ENCODE results near the gene NEDD9.

DNA sequence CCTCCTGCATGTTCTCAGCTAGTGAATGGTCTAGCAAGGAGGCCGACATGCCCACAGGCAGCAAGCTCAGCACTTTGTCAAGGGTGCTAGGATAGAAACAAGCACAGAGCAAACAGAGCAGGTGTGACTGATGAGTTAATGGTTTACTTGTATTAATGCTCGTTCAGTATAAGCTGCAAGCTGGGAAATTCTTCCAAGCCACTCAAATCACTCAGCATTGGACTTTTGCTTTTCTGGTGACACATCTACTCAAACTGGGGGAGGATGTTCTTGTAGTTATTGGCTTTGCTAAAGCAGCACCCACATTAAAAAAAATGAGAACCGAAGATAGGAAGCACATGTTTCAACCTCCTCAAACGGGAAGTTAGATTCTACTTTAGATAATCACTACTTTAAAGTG is 43.1 kb upstream of the NEDD9 start:
- TF ChIP-seq POLR2A (IDR thresholded peaks at IDR 0.05), result no peak
- TF ChIP-seq, protein P1, sequence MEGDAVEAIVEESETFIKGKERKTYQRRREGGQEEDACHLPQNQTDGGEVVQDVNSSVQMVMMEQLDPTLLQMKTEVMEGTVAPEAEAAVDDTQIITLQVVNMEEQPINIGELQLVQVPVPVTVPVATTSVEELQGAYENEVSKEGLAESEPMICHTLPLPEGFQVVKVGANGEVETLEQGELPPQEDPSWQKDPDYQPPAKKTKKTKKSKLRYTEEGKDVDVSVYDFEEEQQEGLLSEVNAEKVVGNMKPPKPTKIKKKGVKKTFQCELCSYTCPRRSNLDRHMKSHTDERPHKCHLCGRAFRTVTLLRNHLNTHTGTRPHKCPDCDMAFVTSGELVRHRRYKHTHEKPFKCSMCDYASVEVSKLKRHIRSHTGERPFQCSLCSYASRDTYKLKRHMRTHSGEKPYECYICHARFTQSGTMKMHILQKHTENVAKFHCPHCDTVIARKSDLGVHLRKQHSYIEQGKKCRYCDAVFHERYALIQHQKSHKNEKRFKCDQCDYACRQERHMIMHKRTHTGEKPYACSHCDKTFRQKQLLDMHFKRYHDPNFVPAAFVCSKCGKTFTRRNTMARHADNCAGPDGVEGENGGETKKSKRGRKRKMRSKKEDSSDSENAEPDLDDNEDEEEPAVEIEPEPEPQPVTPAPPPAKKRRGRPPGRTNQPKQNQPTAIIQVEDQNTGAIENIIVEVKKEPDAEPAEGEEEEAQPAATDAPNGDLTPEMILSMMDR (IDR thresholded peaks at IDR 0.05), result no peak
- peak in 1 of 4 donors; percentile 81 for TF ChIP-seq EP300 (IDR thresholded peaks at IDR 0.05)
- peak; percentile 33 to 41 for TF ChIP-seq POLR2AphosphoS5 (IDR thresholded peaks at IDR 0.05)

Data from upper lobe of left lung (tissue), 4 donors.